Stimulated activated CD4-positive, alpha-beta T cell treated with anti-CD3 and anti-CD28 coated beads, Interleukin-1b, Interleukin-23, amount 100 ng/mL, for 1 hour (primary cell): Measurements from ENCODE around the gene TRAF3.
"Not testable (repeated sequence)": the region's sequence is repeated elsewhere in the genome, so short reads cannot be mapped to it uniquely, and the experiment has no call there.

ENCODE experiments used
- DNase-seq, 2 donors: peaks; one replicate each; pipeline ENCODE4 v3.0.0-alpha.2; 2020; ENCODE audit warnings: low read depth in 2 of 2

The TRAF3 gene

DNA sequence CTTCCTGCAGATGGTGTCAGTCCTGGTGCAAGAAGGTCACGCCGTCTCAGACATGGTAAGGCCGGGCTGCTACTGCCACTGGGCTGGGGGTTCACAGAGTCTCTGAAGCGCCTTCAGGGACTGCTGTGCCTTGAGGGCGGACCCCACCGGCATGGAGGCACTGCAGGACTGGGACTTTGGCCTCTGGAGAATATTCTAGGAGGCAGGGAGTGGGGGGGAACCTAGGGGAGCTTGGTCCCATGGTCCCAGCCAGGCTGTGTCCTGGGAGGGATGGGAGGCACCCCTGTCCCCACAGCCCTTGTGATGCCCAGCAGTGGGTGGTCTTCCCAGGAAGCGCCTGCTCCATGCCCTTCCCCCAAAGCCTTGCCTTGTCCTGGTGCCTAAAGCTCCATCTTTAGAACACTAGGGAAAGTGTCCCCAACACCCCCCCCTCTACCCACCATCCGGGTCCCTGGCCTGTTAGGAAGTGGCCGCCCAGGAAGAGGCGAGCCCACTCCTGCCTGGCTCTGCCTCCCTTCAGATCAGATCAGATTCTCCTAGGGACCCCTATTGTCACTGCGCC lies 146.8 kb downstream of the TRAF3 start:
- no peak for DNase-seq

DNA sequence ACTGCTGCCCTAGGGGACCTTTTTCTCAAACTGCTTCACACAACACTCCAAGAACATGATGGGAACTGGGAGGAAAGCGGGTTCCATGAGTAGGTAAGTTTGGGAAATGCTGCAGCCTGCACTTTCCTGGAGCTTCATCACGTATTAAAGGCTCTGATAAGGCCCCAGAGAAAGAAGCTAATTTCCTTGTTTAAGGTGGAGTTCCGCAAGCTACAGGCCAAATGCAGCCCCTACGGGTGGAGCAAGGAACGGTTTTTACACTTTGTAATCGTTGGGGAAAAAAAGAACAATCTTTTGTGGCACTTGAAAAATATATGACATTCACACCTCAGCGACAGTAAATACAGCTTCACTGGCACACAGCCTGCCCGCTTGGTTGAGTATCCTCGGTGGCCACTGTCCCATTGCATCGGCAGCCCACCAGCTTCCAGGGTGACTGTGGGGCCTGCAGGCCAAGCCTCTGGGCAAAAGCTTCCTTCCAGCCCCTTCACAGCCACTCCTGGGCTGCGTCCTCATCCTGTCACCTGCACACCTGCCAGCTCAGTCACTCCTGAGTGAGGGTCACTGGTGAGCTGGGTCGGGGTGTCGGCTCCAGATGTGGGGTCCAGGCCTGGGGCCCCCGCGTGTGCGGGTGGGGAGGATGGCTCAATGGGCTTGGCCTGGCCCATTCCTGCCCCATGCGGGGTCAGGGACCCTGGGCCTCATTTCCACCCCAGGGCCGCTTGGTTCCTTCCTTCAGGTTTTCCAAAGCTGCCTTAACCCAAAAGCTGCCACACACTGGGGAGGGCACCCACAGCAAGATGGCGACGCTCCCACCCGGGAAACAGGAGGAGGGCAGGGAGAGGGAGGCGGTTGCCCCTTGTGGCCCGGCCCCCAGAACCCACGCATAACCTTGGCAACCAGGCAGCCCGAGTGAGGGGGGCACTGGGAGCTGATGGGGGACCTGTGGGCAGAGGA lies 147.7 kb downstream of the TRAF3 start:
- DNase-seq, result no peak

DNA sequence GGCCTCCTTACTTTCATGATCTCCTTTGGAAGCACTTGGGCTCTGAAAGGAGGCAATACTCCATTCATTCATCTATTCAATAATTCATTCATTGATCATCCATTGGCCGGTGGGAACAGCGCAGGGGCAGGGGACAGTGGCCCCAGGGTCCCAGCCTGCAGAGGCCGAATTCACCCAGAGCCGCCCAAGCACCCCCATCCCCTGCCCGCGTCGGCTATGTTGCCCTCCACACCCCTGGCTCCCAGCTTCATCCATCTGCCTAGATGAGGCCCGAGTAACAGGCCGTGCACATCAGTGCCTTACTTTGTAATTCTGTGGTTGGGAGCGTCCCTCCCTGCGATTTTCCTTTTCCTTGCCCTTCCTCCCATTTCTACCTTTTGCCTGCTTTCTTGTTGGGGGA lies 148.4 kb downstream of the TRAF3 start:
- no peak for DNase-seq

DNA sequence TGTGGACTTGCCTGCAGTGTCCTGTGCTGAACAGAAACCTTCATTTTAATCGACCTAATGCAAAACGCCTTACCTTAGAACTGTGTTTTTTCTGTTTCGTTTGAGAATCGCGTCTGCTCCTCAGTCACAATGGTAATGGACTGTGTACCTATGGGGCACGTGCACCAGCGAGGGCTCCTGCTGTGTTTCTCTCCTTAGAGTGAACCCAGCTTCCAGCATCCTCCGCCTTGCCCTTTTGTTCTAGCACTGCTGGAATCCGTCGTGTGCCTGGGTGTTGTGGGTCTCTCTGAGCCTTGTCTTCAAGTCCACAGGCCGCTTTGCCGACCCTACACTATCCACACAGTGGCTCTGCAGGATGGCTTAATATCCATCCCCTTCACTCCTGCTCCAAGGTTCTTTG lies 148.9 kb downstream of the TRAF3 start:
- no peak for DNase-seq

DNA sequence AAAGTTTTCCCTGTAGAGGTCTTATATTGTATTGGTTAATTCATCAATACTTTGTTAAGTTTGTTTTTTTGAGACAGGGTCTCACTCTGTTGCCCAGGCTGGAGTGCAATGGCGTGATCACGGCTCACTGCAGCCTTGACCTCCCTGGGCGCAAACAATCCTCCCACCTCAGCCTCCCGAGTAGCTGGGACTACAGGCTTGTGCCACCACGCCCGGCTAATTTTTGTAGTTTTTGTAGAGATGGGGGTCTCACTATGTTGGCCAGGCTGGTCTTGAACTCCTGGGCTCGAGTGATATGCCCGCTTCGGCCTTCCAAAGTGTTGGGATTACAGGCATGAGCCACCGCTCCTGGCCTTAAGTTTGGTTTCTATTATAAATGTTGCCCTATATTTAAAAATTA lies 149.6 kb downstream of the TRAF3 start:
- DNase-seq, result not testable (repeated sequence)

DNA sequence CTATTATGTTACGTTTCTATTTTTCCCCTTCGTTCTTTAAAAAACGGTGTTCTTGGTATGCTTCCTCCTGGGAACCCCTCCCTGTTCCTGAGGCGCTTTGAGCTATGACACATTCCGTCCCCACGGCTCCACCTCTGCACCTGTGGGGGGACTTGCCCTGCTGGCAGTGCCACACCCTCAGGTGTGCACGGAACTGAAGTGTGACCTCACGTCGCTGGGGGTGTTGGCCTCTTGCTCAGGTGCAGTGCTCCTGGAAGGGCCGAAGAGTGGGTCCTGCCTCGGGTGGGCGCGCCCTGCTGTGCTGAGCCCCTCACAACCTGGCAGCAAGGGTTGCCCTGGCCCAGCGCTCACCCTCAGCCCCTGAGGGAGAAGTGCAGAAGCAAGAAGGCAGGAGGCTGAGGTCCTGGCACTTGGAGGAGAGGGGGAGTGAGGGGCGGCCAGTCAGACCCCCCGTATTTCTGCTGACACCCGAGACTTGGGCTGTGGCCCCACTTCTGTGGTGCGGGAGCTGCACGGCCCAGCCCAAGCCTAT lies 150.2 kb downstream of the TRAF3 start:
- DNase-seq, result no peak

DNA sequence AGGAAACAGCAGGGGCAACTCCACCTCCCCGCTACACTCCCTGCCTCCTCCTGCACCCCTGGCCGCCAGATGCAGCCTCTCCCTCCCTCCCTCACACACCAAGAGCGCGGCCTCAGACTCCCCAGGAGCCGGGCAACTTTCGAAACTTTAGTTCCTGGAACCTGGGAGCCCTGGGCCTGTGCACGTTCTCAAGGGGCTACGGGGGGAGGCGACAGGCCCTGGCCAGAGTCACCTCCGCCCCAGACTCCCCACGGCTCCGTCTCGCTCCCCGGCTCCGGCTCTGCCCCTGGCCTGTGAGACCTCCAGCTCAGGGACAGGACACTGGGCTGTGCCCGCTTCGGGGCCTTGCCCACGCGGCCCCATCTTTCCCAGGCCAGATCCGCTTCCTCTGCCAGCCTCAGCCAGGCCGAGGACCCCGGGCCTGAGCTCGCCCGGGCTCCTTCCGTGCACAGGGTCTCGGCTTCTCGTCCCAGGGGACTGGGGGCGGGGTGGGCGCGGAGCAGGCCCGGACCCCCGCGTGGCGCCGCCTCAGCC lies 150.7 kb downstream of the TRAF3 start:
- DNase-seq, result no peak

DNA sequence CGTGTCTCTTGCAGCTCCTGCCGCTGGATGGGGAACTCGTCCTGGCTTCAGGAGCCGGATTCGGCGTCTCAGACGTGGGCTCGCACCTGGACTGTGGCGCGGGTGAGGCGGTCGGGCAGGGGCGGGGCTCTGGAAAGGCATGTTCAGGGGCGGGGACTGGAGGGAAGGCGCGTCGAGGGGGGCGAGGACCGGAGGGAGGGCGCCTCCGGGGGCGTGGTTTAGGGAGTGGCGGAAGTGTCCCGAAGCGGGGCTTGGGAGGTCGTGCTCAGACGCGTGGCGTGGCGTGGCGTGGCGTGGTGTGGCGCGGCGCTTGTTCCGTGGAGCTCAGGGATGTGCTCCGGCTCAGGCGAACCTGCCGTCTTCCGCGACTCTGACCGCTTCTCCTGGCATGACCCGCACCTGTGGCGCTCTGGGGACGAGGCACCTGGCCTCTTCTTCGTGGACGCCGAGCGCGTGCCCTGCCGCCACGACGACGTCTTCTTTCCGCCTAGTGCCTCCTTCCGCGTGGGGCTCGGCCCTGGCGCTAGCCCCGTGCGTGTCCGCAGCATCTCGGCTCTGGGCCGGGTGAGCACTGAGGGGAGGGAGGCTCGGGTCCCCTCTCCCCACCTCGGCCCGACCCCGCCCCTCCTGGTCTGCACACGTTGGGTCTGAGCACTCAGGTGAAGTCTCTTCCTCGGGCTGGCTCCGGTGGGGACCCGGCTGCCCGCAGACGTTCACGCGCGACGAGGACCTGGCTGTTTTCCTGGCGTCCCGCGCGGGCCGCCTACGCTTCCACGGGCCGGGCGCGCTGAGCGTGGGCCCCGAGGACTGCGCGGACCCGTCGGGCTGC lies 151.4 kb downstream of the TRAF3 start:
- peak; percentile 42 to 64 for DNase-seq

DNA sequence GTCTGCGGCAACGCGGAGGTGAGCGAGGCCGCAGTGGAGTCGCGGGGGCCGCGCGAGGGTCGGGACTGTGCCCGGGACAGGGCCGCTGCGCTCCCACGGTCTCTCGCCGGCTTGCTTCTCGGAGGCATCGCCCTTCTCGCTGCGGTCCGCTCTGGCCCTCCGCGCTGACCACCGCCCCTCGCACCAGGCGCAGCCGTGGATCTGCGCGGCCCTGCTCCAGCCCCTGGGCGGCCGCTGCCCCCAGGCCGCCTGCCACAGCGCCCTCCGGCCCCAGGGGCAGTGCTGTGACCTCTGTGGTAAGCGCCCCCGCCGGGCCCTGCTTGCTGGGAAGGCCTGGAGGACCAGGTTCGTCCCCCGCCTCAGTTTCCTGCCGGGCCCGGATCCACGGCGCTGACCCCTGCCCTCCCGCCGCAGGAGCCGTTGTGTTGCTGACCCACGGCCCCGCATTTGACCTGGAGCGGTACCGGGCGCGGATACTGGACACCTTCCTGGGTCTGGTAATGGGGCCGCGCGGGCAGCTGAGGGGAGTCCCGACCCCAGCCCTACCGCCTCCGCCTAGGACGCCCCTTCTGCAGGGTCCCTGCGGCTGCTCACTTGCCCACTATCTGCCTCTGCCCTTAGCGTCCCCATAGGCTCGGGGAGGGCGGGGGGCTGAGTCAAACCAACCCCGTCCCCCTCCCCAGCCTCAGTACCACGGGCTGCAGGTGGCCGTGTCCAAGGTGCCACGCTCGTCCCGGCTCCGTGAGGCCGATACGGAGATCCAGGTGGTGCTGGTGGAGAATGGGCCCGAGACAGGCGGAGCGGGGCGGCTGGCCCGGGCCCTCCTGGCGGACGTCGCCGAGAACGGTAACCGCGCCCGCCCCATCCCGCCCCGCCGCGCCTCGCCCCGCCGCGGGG lies 152.2 kb downstream of the TRAF3 start:
- no peak for DNase-seq

DNA sequence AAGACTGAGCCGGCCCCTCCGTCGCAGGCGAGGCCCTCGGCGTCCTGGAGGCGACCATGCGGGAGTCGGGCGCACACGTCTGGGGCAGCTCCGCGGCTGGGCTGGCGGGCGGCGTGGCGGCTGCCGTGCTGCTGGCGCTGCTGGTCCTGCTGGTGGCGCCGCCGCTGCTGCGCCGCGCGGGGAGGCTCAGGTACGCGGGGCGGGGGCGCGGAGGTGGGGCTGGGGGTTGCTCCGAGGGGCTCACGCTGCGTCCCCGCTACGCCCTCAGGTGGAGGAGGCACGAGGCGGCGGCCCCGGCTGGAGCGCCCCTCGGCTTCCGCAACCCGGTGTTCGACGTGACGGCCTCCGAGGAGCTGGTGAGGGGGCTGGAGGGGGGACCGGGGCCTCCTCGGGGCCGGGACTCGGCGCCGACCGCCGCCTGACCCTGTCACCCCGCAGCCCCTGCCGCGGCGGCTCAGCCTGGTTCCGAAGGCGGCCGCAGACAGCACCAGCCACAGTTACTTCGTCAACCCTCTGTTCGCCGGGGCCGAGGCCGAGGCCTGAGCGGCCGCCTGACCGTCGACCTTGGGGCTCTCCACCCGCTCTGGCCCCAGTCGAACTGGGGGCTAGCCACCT lies 153.0 kb downstream of the TRAF3 start:
- DNase-seq, result no peak

DNA sequence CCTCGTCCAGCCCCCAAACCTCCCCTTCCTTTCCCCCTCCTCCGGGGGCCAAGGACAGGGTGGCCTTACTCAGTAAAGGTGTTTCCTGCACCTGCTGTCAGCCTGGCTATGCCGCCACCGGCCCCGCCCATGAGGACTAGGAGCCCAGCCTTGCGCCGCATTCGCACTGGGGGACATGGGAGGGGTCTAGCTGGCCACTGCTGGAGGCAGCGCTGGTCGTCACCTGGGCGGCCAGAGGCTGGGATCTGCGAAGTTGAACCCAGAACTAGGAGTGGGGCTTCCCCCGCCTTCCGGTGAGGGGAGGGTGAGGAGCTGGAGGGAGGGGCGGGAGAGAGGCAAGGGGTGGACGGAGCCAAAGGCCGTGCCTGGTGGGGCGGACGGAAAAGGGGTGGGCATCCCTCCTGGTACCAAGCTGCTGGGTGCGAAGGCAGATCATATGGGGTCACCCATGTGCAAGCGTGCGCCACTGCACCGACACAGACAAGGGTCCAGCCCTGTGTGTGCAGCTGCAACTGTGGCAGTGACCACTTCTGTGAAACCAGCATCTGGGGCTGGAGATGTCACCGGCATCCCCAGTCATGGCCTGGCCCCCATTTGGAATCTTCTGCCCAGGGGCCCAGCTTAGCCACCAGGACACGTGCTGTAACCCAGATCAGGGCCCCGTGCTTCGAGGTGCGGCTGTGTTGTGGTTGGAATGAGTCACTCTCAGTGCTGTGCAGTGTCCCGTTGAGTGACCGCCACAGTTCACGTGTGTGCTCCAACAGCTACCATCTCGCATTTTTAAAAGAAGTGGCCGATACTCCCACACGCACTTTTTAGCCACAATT lies 153.7 kb downstream of the TRAF3 start:
- no peak for DNase-seq

DNA sequence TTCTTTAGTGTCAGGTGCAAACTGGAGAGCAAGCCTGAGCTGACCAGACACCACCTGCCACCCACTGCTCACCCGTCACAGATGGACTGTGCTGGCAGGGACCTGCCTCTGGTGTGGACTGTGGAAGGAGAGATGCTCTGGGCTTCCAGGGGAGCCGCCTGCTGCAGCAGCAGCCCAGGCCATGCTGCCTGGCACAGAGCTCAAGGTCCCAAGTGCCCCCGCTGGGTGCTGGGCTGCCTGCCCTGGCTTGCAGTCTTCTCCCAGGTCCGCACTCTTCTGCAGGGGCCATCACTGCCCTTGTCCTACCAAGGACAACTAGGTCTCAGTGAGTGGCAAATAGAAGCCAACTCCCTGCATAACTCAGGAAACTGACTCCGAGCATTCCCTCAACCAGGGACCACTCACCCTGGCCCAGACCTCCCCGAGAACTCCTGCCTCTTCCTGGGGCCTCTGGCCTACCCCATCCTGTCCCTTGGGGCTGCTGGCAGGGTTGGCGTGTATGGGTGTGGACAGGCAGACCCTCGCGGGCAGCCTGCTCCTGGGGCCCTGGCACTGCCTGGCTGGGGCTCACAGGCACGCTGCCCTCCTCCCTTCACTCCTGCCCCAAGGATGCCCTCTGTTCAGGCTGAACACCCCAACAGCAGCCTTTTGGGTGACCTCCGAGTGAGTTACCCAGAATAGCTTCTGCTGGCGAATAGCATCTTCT lies 154.5 kb downstream of the TRAF3 start:
- DNase-seq, result no peak

DNA sequence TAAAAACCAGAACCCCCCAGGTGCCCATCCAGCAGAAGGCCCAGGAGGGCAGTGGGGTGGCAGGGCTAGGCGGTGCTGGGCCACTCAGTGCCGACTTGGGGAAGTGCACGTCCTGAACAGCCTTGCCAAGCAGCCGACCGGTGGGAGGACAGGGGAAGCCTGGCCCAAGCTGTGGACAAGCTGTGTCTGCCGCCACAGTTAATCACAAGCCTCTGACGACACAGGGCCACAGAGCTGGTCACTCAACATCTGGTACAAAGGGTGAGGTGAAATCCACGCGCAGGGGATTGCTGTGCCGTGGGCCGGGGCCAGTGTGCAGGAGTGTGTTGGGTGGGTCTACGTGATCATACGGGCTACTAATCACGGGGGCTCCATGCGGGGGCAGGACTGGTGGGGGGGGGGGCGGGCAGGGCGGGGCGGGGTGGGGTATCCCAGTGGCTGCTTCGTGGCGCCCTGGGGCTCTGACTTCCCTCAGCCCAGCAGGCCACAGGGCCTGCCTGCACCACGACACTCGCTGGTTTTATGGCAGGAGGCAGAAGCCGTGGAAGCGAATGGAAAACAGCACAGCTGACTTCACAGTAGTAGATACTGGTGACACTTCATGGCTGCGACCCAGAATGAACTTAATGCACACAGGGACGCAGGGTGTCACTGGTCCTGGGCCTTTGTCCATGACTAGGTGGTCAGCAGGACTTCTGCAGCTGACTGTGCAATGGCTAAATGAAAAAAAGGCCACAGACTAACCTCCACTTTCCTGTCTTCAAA lies 155.4 kb downstream of the TRAF3 start:
- DNase-seq, result no peak

DNA sequence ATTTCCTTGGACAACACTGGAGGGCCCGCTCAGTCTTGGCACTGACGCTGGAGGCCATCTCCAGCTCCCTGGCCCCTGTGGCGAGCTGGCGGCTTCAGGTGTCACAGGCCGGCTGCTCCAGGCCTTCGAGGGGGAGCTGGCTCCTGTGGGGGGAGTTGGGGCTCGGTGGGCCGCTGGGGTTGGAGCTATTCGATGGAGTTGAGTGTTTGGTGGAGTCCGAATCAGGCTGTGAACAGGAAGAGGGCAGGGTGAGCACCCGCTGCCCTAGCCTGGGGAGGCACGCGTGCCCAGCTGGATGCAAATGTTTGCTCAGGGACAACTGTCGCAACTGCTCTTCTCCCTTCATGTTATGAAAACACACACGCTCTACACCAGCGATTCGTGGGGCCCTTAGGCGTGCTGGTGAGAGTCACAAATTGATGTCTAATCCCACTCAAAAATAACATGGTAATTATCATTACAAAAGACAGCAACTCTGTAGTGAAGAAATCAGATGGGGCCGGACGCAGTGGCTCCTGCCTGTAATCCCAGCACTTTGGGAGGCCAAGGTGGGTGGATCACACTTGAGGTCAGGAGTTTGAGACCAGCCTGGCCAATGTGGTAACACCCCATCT lies 156.5 kb downstream of the TRAF3 start:
- DNase-seq, result no peak

DNA sequence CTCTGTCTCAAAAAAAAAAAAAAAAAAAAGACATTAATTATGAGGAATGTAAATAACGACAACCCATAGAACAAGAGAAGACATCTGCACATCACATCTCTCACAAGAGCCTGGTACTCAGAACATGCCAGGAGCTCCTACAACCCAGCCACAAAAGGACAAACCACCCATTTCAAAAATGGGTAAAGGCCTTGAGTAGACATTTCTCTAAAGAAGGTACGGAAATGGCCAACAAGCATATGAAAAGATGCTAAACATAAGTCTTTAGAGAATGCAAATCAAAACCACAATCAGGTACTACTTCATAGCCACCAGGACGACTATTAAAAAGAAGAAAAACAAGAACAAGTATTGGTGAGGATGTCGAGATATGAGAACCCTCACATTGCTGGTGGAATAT lies 158.5 kb downstream of the TRAF3 start:
- no peak for DNase-seq

DNA sequence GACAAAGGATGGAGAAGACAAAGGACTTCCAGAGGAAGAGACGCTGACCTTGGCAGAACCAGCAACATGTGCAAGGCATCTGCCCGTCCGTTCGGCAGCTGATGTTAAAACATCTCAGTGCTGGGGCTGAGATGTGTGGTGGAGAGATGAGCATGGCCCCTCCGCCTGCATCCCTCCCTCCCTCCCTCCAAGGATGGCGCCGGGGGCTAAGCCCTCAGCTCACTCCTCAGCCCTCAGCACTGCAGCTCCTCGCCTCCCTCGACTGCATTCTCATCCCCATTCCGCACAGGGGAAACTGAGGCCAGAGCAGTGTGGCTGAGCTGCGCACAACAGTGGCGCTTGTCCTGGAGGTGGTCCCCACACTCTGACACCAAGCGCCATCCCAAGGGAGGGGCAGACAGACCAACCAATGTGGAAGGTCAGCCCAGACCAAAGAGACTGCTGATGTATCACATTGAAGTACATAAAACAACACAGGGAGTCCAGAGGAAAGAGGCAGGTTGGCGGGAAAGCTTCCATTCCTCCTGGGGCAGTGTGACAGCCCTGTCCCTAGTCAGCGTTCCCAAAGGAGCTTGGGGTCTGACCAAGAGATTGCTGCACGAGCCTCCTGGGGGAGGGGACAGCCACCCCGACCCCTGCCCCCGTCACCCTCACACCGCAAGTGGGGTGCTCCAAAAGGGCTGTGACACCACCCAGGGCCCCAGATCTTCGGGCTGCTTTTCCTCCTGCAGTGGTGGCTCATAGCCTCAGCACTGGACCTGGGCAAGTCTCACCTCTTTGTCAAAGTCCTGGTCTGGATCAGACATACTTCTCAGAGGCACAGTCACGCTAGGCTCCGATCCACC lies 160.3 kb downstream of the TRAF3 start:
- no peak for DNase-seq

DNA sequence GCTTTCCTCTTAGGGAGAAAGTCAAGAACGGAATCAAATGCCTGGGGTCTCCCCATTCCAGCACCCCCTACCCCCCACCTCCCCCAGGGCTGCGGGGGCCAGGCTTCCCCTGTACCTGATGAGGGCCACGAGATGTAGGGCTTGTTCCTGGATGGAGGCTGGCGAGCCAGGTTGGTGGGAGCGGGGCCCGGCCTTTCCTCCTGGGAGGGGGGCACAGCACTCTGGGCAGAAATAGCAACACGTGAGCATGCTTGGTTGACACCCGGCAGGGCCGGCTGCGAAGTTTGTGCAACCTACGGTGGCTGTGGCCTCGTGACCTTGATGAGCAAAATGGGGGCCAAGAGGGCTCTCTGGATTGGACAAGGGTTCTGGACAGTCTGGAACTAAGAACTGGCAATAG lies 160.9 kb downstream of the TRAF3 start:
- DNase-seq, result no peak
